Neuronal stem cell (in vitro differentiated cells): Measurements from ENCODE around the gene ZNF543.
"Not testable (repeated sequence)": the region's sequence is repeated elsewhere in the genome, so short reads cannot be mapped to it uniquely, and the experiment has no call there.

Experiments used
- DNase-seq: peaks from one replicate; pipeline ENCODE4 v3.0.0-alpha.2; 2013; ENCODE audit warnings: low spot score
- H2AFZ ChIP-seq: one replicate; pipeline ENCODE4 v1.6.1; 2013; ENCODE audit warnings: mild to moderate bottlenecking, low read length, inconsistent platforms
- H2AK5ac ChIP-seq: 2 replicates; pipeline ENCODE4 v1.6.1; 2013; ENCODE audit warnings: low read depth, mild to moderate bottlenecking, inconsistent platforms, low read length, moderate library complexity, mixed read lengths
- H2BK120ac ChIP-seq: 2 replicates; pipeline ENCODE4 v1.6.1; 2013; ENCODE audit warnings: low read depth, mild to moderate bottlenecking, inconsistent platforms, low read length, moderate library complexity, mixed read lengths
- H2BK12ac ChIP-seq: one replicate; pipeline ENCODE4 v1.6.1; 2013; ENCODE audit warnings: low read length, inconsistent platforms
- H2BK15ac ChIP-seq: 2 replicates; pipeline ENCODE4 v1.6.1; 2013; ENCODE audit warnings: mild to moderate bottlenecking, low read length, inconsistent platforms, mixed read lengths
- H2BK5ac ChIP-seq: one replicate; pipeline ENCODE4 v1.6.1; 2013; ENCODE audit warnings: inconsistent platforms, mild to moderate bottlenecking, low read length, moderate library complexity
- H3K14ac ChIP-seq: one replicate; pipeline ENCODE4 v1.6.1; 2013; ENCODE audit warnings: low read length, inconsistent platforms
- H3K18ac ChIP-seq: 2 replicates; pipeline ENCODE4 v1.6.1; 2013; ENCODE audit warnings: low read length, inconsistent platforms
- H3K23ac ChIP-seq: 2 replicates; pipeline ENCODE4 v1.6.1; 2013; ENCODE audit warnings: low read depth, mild to moderate bottlenecking, mixed read lengths, low read length, inconsistent platforms; ENCODE audit not compliant: poor library complexity
- H3K27ac ChIP-seq: replicated peaks from 3 replicates; pipeline ENCODE4 v1.5.1; 2013; ENCODE audit warnings: low read length, inconsistent platforms
- H3K27me3 ChIP-seq, 3 experiments: 2 replicates each; pipeline ENCODE4 v1.6.1; 2013; ENCODE audit warnings: low read length in 3 of 3, mild to moderate bottlenecking in 2 of 3, inconsistent platforms in 1 of 3, low read depth in 1 of 3, mixed read lengths in 1 of 3, moderate library complexity in 1 of 3; ENCODE audit not compliant: control insufficient read depth in 3 of 3, insufficient read depth in 3 of 3
- H3K36me3 ChIP-seq, 2 donors: replicated peaks in 1 of 2; 2 replicates each; pipeline ENCODE4 v1.6.1; 2013; ENCODE audit warnings: low read length in 2 of 2; ENCODE audit not compliant: control insufficient read depth in 2 of 2, insufficient read depth in 2 of 2
- H3K4ac ChIP-seq: 2 replicates; pipeline ENCODE4 v1.6.1; 2013; ENCODE audit warnings: inconsistent platforms, mild to moderate bottlenecking, low read length, moderate library complexity
- H3K4me1 ChIP-seq, 2 donors: 1 replicate in 1 of 2; 2 replicates in 1 of 2; pipeline ENCODE4 v1.6.1; 2013; ENCODE audit warnings: low read length in 2 of 2, low read depth in 1 of 2; ENCODE audit not compliant: control insufficient read depth in 2 of 2, insufficient read depth in 1 of 2
- H3K4me2 ChIP-seq: one replicate; pipeline ENCODE4 v1.6.1; 2013; ENCODE audit warnings: mild to moderate bottlenecking, low read length, inconsistent platforms; ENCODE audit not compliant: insufficient read depth, poor library complexity, severe bottlenecking
- H3K4me3 ChIP-seq, 2 donors: 2 replicates each; pipeline ENCODE4 v1.5.1; 2013; ENCODE audit warnings: low read length in 2 of 2, mild to moderate bottlenecking in 2 of 2, inconsistent platforms in 1 of 2, moderate library complexity in 1 of 2
- H3K79me1 ChIP-seq: one replicate; pipeline ENCODE4 v1.6.1; 2013; ENCODE audit warnings: low read depth, mild to moderate bottlenecking, inconsistent platforms, low read length, moderate library complexity
- H3K9ac ChIP-seq: one replicate; pipeline ENCODE4 v1.6.1; 2013; ENCODE audit warnings: mild to moderate bottlenecking, low read depth, low read length, inconsistent platforms; ENCODE audit not compliant: poor library complexity
- H3K9me3 ChIP-seq, 2 donors: replicated peaks in 1 of 2; 2 replicates each; pipeline versions ENCODE3 to v1.6.1; 2013; ENCODE audit warnings: low read length in 2 of 2, mild to moderate bottlenecking in 2 of 2, inconsistent platforms in 1 of 2, low read depth in 1 of 2, mixed read lengths in 1 of 2, moderate library complexity in 1 of 2; ENCODE audit not compliant: control insufficient read depth in 2 of 2, insufficient read depth in 1 of 2
- H4K8ac ChIP-seq: one replicate; pipeline ENCODE4 v1.6.1; 2013; ENCODE audit warnings: low read depth, mild to moderate bottlenecking, inconsistent platforms, low read length, moderate library complexity
- H4K91ac ChIP-seq: one replicate; pipeline ENCODE4 v1.6.1; 2013; ENCODE audit warnings: low read length, low read depth, mild to moderate bottlenecking, inconsistent platforms; ENCODE audit not compliant: poor library complexity
- WGBS, 2 donors: extraction: QIAGEN DNeasy Blood & Tissue Kit; methylation state at CpG; one replicate each; pipeline ENCODE4 v1.1.7; 2013; ENCODE audit warnings: missing lambda C conversion rate in 2 of 2, mixed read lengths in 1 of 2; ENCODE audit not compliant: insufficient read length in 2 of 2, insufficient replicate concordance in 1 of 2; ENCODE audit errors: extremely low coverage in 2 of 2; 5-methylcytosine and 5-hydroxymethylcytosine counted together

The ZNF543 gene

GRCh38 chr19:57278481-57278880, 41.8 kb upstream of the ZNF543 start:
- not testable (repeated sequence) for H3K4ac ChIP-seq

GRCh38 chr19:57279418-57280164, 40.7 kb upstream of the ZNF543 start:
- Histone ChIP-seq H3K4me2 (peak overlapping the region; percentile 60), H3K27ac (peak overlapping the region; percentile 90), H3K36me3 (peaks cover 4 to 42% of the 10 kb centered on the region in 2 donors), H4K8ac (no peak overlapping the region), H2AK5ac (no peak overlapping the region), H3K4me1 (peaks cover 8 to 10% of the 10 kb centered on the region in 2 donors), H3K9ac (peak overlapping the region; percentile 93), H3K23ac (peak overlapping the region; percentile 3), H3K27me3 (no peaks in the 10 kb centered on the region), H2AFZ (peak overlapping the region; percentile 86), H2BK120ac (no peak overlapping the region), H3K18ac (peak overlapping the region; percentile 91), H2BK12ac (no peak overlapping the region), H3K14ac (peak overlapping the region; percentile 28), H3K4ac (no peak overlapping the region), H3K4me3 (peak overlapping the region; percentile 73 to 88), H4K91ac (no peak overlapping the region), H3K79me1 (peaks cover 9% of the 10 kb centered on the region), H2BK15ac (no peak overlapping the region), H3K9me3 (no peaks in the 10 kb centered on the region), H2BK5ac (peak overlapping the region; percentile 60)
- WGBS, 2 donors, result no CpG with 5 or more reads among the region's 25 CpGs
- DNase-seq, result peak; percentile 74

More at GRCh38 chr19:57278481-57278880, 41.8 kb upstream of the ZNF543 start:
- H2BK5ac ChIP-seq, H3K9me3 ChIP-seq, H4K8ac ChIP-seq, DNase-seq, H2BK15ac ChIP-seq, H2BK120ac ChIP-seq, H3K23ac ChIP-seq, H3K27ac ChIP-seq, H3K79me1 ChIP-seq, H3K14ac ChIP-seq, H2BK12ac ChIP-seq, H3K4me2 ChIP-seq, H2AFZ ChIP-seq, H4K91ac ChIP-seq, H3K9ac ChIP-seq, H2AK5ac ChIP-seq, H3K4me3 ChIP-seq, H3K18ac ChIP-seq, H3K27me3 ChIP-seq: not testable (repeated sequence)
- Histone ChIP-seq H3K36me3 (peaks cover 0 to 37% of the 10 kb centered on the region in 2 donors), H3K4me1 (peaks cover 8 to 10% of the 10 kb centered on the region in 2 donors)
- no CpG with 5 or more reads among the region's 2 CpGs for WGBS, 2 donors

- Histone ChIP-seq H3K4me2 (peak within 1 kb of the TSS; percentile 74), H3K9me3 (no peaks in the 10 kb centered on the region), H4K8ac (no peak within 1 kb of the TSS), H3K27ac (peak within 1 kb of the TSS; percentile 90), H2AK5ac (peak within 1 kb of the TSS; percentile 2), H2AFZ (peak within 1 kb of the TSS; percentile 86), H2BK5ac (peak within 1 kb of the TSS; percentile 60), H4K91ac (no peak within 1 kb of the TSS), H3K79me1 (peaks cover 9% of the 10 kb centered on the region), H3K36me3 (peaks cover 8 to 47% of the 10 kb centered on the region in 2 donors), H3K4ac (no peak within 1 kb of the TSS), H3K23ac (peak within 1 kb of the TSS; percentile 3), H2BK15ac (no peak within 1 kb of the TSS), H2BK12ac (no peak within 1 kb of the TSS), H3K18ac (peak within 1 kb of the TSS; percentile 94), H3K14ac (peak within 1 kb of the TSS; percentile 60), H2BK120ac (no peak within 1 kb of the TSS), H3K27me3 (no peaks in the 10 kb centered on the region), H3K4me1 (peaks cover 8 to 10% of the 10 kb centered on the region in 2 donors), H3K4me3 (peak within 1 kb of the TSS; percentile 73 to 95), H3K9ac (peak within 1 kb of the TSS; percentile 93)
- DNase-seq, result peak; percentile 98
- no CpG with 5 or more reads among the region's 71 CpGs for WGBS, 2 donors
These were observed 39.9 kb upstream of the ZNF543 start, which contains the start of gene ZNF460 for GRCh38 chr19:57280165-57280961. TSS of gene ZNF460 (plus strand) at chr19:57280485. CDS start at chr19:57280807, 322 bp downstream.

- peaks cover 10 to 53% of the 10 kb centered on the region in 2 donors for H3K36me3 ChIP-seq
- peak overlapping the region; percentile 74 for H3K4me2 ChIP-seq
- no CpG with 5 or more reads among the region's 6 CpGs for WGBS, 2 donors
- no peak overlapping the region for H4K8ac ChIP-seq
- H2AK5ac ChIP-seq, result peak overlapping the region; percentile 2
- H2BK15ac ChIP-seq, result no peak overlapping the region
- peak overlapping the region; percentile 3 for H3K23ac ChIP-seq
- H2BK5ac ChIP-seq, result no peak overlapping the region
- H3K4me3 ChIP-seq, result peak overlapping the region; percentile 73 to 95
- peaks cover 8 to 10% of the 10 kb centered on the region in 2 donors for H3K4me1 ChIP-seq
- H4K91ac ChIP-seq, result no peak overlapping the region
- no peaks in the 10 kb centered on the region for H3K9me3 ChIP-seq
- H3K18ac ChIP-seq, result no peak overlapping the region
- H2BK12ac ChIP-seq, result no peak overlapping the region
- H3K79me1 ChIP-seq, result peaks cover 9% of the 10 kb centered on the region
- no peak overlapping the region for H2BK120ac ChIP-seq
- H3K27me3 ChIP-seq, result no peaks in the 10 kb centered on the region
- H3K27ac ChIP-seq, result peak overlapping the region; percentile 80
- H3K9ac ChIP-seq, result peak overlapping the region; percentile 92
- peak overlapping the region; percentile 60 for H3K14ac ChIP-seq
- peak overlapping the region; percentile 86 for H2AFZ ChIP-seq
- no peak for DNase-seq
- H3K4ac ChIP-seq, result no peak overlapping the region
These were observed 39.3 kb upstream of the ZNF543 start for GRCh38 chr19:57280962-57281400.
